ENCODE measurements around the gene FAAP20. TPM values are rescaled to one million over a fixed set of nuclear protein-coding genes. Genes with fewer than 3 reads are reported as not detected.

FAAP20 gene
- polyA plus RNA-seq, 1 donor from 2014 or later, result 45.3 TPM

DNA sequence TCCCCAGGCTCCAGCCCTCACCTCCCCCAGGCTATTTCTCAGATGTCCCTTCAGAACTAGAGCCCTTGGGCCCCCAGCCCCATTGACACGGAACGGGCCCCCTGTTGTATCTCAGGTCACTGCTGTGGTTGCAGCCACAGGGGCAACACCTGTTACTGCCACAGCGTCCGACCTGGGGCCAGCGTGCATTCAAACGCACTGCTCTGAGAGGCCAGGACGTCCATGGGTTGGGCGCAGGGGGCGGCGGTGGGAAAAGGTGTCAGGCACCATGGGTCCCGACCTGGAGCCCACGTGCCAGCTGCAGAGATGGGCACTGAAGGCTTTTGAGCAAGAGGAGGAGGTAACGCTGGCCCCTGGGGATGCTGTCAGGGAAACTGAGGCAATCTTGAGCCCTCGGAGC lies 13.3 kb downstream of the FAAP20 start:
- no peak overlapping the region for H3K4me2 ChIP-seq (ENCODE audit: low read length)
- no peak overlapping the region for H2AFZ ChIP-seq (ENCODE audit: low read depth, low read length)
- no peaks in the 10 kb centered on the region for H3F3A ChIP-seq (ENCODE audit: insufficient read depth, low read length, poor library complexity, severe bottlenecking)
- no peaks in the 10 kb centered on the region for H3K79me2 ChIP-seq (replicated peaks; ENCODE audit: insufficient read depth, low read length)
- H4K20me1 ChIP-seq (ENCODE audit: insufficient read depth), result no peaks in the 10 kb centered on the region
- H3K4me3 ChIP-seq (ENCODE audit: low read length), result no peak overlapping the region
- no peaks in the 10 kb centered on the region for H3K9me3 ChIP-seq (ENCODE audit: low read length)
- H3K9ac ChIP-seq (ENCODE audit: low read length), result no peak overlapping the region
- no peaks in the 10 kb centered on the region for H3K27me3 ChIP-seq (ENCODE audit: insufficient read depth, low read depth, low read length)
- TF ChIP-seq, protein P1, sequence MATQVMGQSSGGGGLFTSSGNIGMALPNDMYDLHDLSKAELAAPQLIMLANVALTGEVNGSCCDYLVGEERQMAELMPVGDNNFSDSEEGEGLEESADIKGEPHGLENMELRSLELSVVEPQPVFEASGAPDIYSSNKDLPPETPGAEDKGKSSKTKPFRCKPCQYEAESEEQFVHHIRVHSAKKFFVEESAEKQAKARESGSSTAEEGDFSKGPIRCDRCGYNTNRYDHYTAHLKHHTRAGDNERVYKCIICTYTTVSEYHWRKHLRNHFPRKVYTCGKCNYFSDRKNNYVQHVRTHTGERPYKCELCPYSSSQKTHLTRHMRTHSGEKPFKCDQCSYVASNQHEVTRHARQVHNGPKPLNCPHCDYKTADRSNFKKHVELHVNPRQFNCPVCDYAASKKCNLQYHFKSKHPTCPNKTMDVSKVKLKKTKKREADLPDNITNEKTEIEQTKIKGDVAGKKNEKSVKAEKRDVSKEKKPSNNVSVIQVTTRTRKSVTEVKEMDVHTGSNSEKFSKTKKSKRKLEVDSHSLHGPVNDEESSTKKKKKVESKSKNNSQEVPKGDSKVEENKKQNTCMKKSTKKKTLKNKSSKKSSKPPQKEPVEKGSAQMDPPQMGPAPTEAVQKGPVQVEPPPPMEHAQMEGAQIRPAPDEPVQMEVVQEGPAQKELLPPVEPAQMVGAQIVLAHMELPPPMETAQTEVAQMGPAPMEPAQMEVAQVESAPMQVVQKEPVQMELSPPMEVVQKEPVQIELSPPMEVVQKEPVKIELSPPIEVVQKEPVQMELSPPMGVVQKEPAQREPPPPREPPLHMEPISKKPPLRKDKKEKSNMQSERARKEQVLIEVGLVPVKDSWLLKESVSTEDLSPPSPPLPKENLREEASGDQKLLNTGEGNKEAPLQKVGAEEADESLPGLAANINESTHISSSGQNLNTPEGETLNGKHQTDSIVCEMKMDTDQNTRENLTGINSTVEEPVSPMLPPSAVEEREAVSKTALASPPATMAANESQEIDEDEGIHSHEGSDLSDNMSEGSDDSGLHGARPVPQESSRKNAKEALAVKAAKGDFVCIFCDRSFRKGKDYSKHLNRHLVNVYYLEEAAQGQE (IDR thresholded peaks at IDR 0.05; ENCODE audit: borderline replicate concordance), result no peak
- TF ChIP-seq MXI1 (conservative IDR thresholded peaks at IDR 0.05; ENCODE audit: poor library complexity, severe bottlenecking) (no peak), SMC3 (conservative IDR thresholded peaks at IDR 0.05; ENCODE audit: poor library complexity) (no peak), TAF1 (IDR thresholded peaks at IDR 0.05; ENCODE audit: low read depth) (no peak), POLR2AphosphoS5 (IDR thresholded peaks at IDR 0.05) (no peak), RAD21 (conservative IDR thresholded peaks at IDR 0.05) (no peak), EP300 (conservative IDR thresholded peaks at IDR 0.05; ENCODE audit: poor library complexity, severe bottlenecking) (no peak)
- TF ChIP-seq, protein P2, sequence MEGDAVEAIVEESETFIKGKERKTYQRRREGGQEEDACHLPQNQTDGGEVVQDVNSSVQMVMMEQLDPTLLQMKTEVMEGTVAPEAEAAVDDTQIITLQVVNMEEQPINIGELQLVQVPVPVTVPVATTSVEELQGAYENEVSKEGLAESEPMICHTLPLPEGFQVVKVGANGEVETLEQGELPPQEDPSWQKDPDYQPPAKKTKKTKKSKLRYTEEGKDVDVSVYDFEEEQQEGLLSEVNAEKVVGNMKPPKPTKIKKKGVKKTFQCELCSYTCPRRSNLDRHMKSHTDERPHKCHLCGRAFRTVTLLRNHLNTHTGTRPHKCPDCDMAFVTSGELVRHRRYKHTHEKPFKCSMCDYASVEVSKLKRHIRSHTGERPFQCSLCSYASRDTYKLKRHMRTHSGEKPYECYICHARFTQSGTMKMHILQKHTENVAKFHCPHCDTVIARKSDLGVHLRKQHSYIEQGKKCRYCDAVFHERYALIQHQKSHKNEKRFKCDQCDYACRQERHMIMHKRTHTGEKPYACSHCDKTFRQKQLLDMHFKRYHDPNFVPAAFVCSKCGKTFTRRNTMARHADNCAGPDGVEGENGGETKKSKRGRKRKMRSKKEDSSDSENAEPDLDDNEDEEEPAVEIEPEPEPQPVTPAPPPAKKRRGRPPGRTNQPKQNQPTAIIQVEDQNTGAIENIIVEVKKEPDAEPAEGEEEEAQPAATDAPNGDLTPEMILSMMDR (IDR thresholded peaks at IDR 0.05; ENCODE audit: poor library complexity, severe bottlenecking), result no peak
- no peak overlapping the region for H3K27ac ChIP-seq (ENCODE audit: low read length)
- no peaks in the 10 kb centered on the region for H3K36me3 ChIP-seq (ENCODE audit: insufficient read depth, low read length)
- no peaks in the 10 kb centered on the region for H3K9me2 ChIP-seq (ENCODE audit: insufficient read depth, low read length)

- TF ChIP-seq RAD21 (conservative IDR thresholded peaks at IDR 0.05) (no peak), TAF1 (IDR thresholded peaks at IDR 0.05; ENCODE audit: low read depth) (no peak), MXI1 (conservative IDR thresholded peaks at IDR 0.05; ENCODE audit: poor library complexity, severe bottlenecking) (no peak), EZH2 (IDR thresholded peaks at IDR 0.05; ENCODE audit: borderline replicate concordance, insufficient read depth, low read length, poor library complexity, severe bottlenecking) (no peak), EP300 (conservative IDR thresholded peaks at IDR 0.05; ENCODE audit: poor library complexity, severe bottlenecking) (no peak), SMC3 (conservative IDR thresholded peaks at IDR 0.05; ENCODE audit: poor library complexity) (no peak), POLR2AphosphoS5 (IDR thresholded peaks at IDR 0.05) (no peak)
- TF ChIP-seq, protein P1 (IDR thresholded peaks at IDR 0.05; ENCODE audit: borderline replicate concordance), result no peak
- TF ChIP-seq, protein P2 (IDR thresholded peaks at IDR 0.05; ENCODE audit: poor library complexity, severe bottlenecking), result no peak
- H3F3A ChIP-seq (ENCODE audit: insufficient read depth, low read length, poor library complexity, severe bottlenecking), result no peaks in the 10 kb centered on the region
- no peaks in the 10 kb centered on the region for H3K9me2 ChIP-seq (ENCODE audit: insufficient read depth, low read length)
- no peak overlapping the region for H2AFZ ChIP-seq (ENCODE audit: low read depth, low read length)
- H3K4me2 ChIP-seq (ENCODE audit: low read length), result no peak overlapping the region
- H3K79me2 ChIP-seq (replicated peaks; ENCODE audit: insufficient read depth, low read length), result no peaks in the 10 kb centered on the region
- H3K9ac ChIP-seq (ENCODE audit: low read length), result no peak overlapping the region
- no peak overlapping the region for H3K27ac ChIP-seq (ENCODE audit: low read length)
- H3K36me3 ChIP-seq (ENCODE audit: insufficient read depth, low read length), result no peaks in the 10 kb centered on the region
- H3K4me3 ChIP-seq (ENCODE audit: low read length), result no peak overlapping the region
- H3K27me3 ChIP-seq (ENCODE audit: insufficient read depth, low read depth, low read length), result no peaks in the 10 kb centered on the region
- no peaks in the 10 kb centered on the region for H4K20me1 ChIP-seq (ENCODE audit: insufficient read depth)
- no peaks in the 10 kb centered on the region for H3K9me3 ChIP-seq (ENCODE audit: low read length)
Observed at GRCh38 chr1:2180297-2181245, 14.0 kb downstream of the FAAP20 start.
